ENCODE measurements around the gene HOXD10. TPM values are rescaled to one million over a fixed set of nuclear protein-coding genes. Genes with fewer than 3 reads are reported as not detected.

Gene HOXD10
- total and polyA plus RNA-seq, 2 of the 13 experiments (the other 11 are each of a cell fraction or from before 2014, with no cell fraction given) = not detected

- TF ChIP-seq ATF4 (CRISPR knock-in tag; IDR thresholded peaks at IDR 0.05) = no peak
- no peak for TF ChIP-seq PLSCR1 (CRISPR knock-in tag; IDR thresholded peaks at IDR 0.05; ENCODE audit: borderline replicate concordance)
- peak; percentile 57; the same call in 1 of the 2 replicates for TF ChIP-seq RXRB (CRISPR knock-in tag; IDR thresholded peaks at IDR 0.05; ENCODE audit: borderline replicate concordance)
- no peak for TF ChIP-seq ZNF629 (CRISPR knock-in tag; conservative IDR thresholded peaks at IDR 0.05)
- peak; percentile 72 for TF ChIP-seq ZNF263 (CRISPR knock-in tag; IDR thresholded peaks at IDR 0.05)
- no peak for TF ChIP-seq HNF1A (IDR thresholded peaks at IDR 0.05; ENCODE audit: low read depth)
- TF ChIP-seq HNF1A (CRISPR knock-in tag; IDR thresholded peaks at IDR 0.05; ENCODE audit: borderline replicate concordance) = peak; percentile 80
- TF ChIP-seq KLF13 (CRISPR knock-in tag; IDR thresholded peaks at IDR 0.05) = peak; percentile 81; the same call in 1 of the 2 replicates
- TF ChIP-seq ZFP1 (CRISPR knock-in tag; IDR thresholded peaks at IDR 0.05) = no peak
- TF ChIP-seq ZNF138 (CRISPR knock-in tag; IDR thresholded peaks at IDR 0.05; ENCODE audit: low read depth) = peak; percentile 79; the same call in 1 of the 2 replicates
- TF ChIP-seq ZNF883 (CRISPR knock-in tag; IDR thresholded peaks at IDR 0.05; ENCODE audit: not compliant biosample characterization) = peak; percentile 84
- TF ChIP-seq RAD21 (CRISPR knock-in tag; IDR thresholded peaks at IDR 0.05) = peak; percentile 100
- peak; percentile 63; the same call in 1 of the 2 replicates for TF ChIP-seq WIZ (CRISPR knock-in tag; IDR thresholded peaks at IDR 0.05)
- peak; percentile 83; the same call in 1 of the 2 replicates for TF ChIP-seq ZNF350 (CRISPR knock-in tag; IDR thresholded peaks at IDR 0.05; ENCODE audit: borderline replicate concordance, low read depth)
- peak; percentile 84; the same call in 1 of the 2 replicates for TF ChIP-seq IKZF5 (CRISPR knock-in tag; IDR thresholded peaks at IDR 0.05)
- no peak for TF ChIP-seq HMG20B (CRISPR knock-in tag; conservative IDR thresholded peaks at IDR 0.05)
- TF ChIP-seq ZBTB26 (CRISPR knock-in tag; IDR thresholded peaks at IDR 0.05; ENCODE audit: borderline replicate concordance) = no peak; the same call in 1 of the 2 replicates
- no peak for TF ChIP-seq EEA1 (CRISPR knock-in tag; IDR thresholded peaks at IDR 0.05; ENCODE audit: borderline replicate concordance)
- no peak for TF ChIP-seq MZF1 (CRISPR knock-in tag; IDR thresholded peaks at IDR 0.05; ENCODE audit: borderline replicate concordance)
- peak; percentile 86 for TF ChIP-seq GTF3A (CRISPR knock-in tag; conservative IDR thresholded peaks at IDR 0.05)
These were observed 24.1 kb downstream of the HOXD10 start (continued) for GRCh38 chr2:176140513-176141317.

Data from HepG2 (cell line).